HG03097 (cell line): ENCODE results near the gene ST13.
"Not testable (repeated sequence)": the region's sequence is repeated elsewhere in the genome, so short reads cannot be mapped to it uniquely, and the experiment has no call there.

Source experiments
- ATAC-seq: cut with Tn5 transposase; IDR thresholded peaks from one replicate; pipeline ENCODE4 v1.9.1; 2021; ENCODE audit not compliant: unreplicated experiment, low FRiP score

The ST13 gene

GRCh38 chr22:40791241-40791640 lies 65.2 kb downstream of the ST13 start:
- ATAC-seq: no peak

GRCh38 chr22:40789131-40789530 lies 67.3 kb downstream of the ST13 start:
- ATAC-seq: no peak

GRCh38 chr22:40782521-40782920 lies 73.9 kb downstream of the ST13 start:
- ATAC-seq: no peak

DNA sequence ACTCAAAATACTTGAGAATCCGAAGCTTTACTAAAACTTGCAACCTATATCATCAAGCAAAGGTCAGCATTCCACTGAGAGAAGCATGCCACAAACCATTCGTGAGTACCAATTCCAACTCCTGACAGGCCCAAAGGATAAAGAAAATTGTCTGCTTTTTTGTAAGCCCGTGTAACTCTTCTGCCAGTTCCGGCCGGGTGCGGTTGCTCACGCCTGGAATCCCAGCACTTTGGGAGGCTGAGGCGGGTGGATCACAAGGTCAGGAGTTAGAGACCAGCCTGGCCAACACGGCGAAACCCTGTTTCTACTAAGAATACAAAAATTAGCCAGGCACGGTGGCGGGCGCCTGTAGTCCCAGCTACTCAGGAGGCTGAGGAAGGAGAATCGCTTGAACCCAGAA lies 74.7 kb downstream of the ST13 start:
- not testable (repeated sequence) for ATAC-seq
